SK-N-SH (cell line): Measurements from ENCODE around the gene PPP1CA. TPM values are rescaled to one million over a fixed set of nuclear protein-coding genes. Genes with fewer than 3 reads are reported as not detected.

Source experiments
- CTCF ChIA-PET: fragments of 300-600, 350-600 bp; formaldehyde crosslinking; extraction: SDS; loops from one replicate; lab custom pipeline; 2021; lab: Yijun Ruan, JAX
- POLR2A ChIA-PET: fragments of 350-600 bp; sonication (Branson Sonifier 250); formaldehyde crosslinking; extraction: SDS; loops from one replicate; lab custom pipeline; 2020; ENCODE audit warnings: antibody characterized with exemption, inconsistent platforms; lab: Yijun Ruan, JAX
- DNase-seq: peaks from one replicate; pipeline ENCODE4 v3.0.0; 2012
- H2AFZ ChIP-seq: fragments of 200-600 bp; sonication (generic); 2 replicates; pipeline ENCODE4 v1.8.1; 2016; ENCODE audit warnings: antibody characterized with exemption, mild to moderate bottlenecking, low read depth
- H3F3A ChIP-seq: fragments of 200-600 bp; sonication (generic); replicated peaks from 2 replicates; pipeline ENCODE3; 2016; ENCODE audit warnings: antibody characterized with exemption, mild to moderate bottlenecking; ENCODE audit not compliant: insufficient read depth
- H3K27ac ChIP-seq, 2 experiments: fragments of 200-500 bp in 1 of 2; fragments of 200-600 bp in 1 of 2; sonication (Bioruptor generic) in 1 of 2; sonication (generic), shearing (Covaris generic) in 1 of 2; 2 replicates each; pipeline versions ENCODE4 v1.5.1 to v1.6.1; 2014 to 2016; ENCODE audit warnings: low read depth in 2 of 2, inconsistent platforms in 1 of 2, low read length in 1 of 2, mild to moderate bottlenecking in 1 of 2, mixed read lengths in 1 of 2
- H3K27me3 ChIP-seq: fragments of 200-600 bp; sonication (generic), shearing (Covaris generic); 2 replicates; pipeline ENCODE4 v1.6.1; 2016; ENCODE audit warnings: mixed run types; ENCODE audit not compliant: insufficient read depth
- H3K36me3 ChIP-seq, 2 experiments: fragments of 200-500 bp in 1 of 2; fragments of 200-600 bp in 1 of 2; sonication (Bioruptor generic) in 1 of 2; sonication (generic) in 1 of 2; replicated peaks in 1 of 2; 2 replicates each; pipeline versions ENCODE3 to v1.5.1; 2014 to 2016; ENCODE audit warnings: low read length in 1 of 2, mild to moderate bottlenecking in 1 of 2; ENCODE audit not compliant: insufficient read depth in 2 of 2, control insufficient read depth in 1 of 2
- H3K4me1 ChIP-seq, 2 experiments: fragments of 200-500 bp in 1 of 2; fragments of 200-600 bp in 1 of 2; sonication (Bioruptor generic) in 1 of 2; sonication (generic), shearing (Covaris generic) in 1 of 2; 2 replicates each; pipeline versions ENCODE4 v1.5.1 to v1.6.1; 2014 to 2016; ENCODE audit warnings: low read depth in 1 of 2, low read length in 1 of 2, mixed run types in 1 of 2; ENCODE audit not compliant: insufficient read depth in 2 of 2, control insufficient read depth in 1 of 2
- H3K4me2 ChIP-seq: fragments of 200-600 bp; sonication (generic), shearing (Covaris generic); 2 replicates; pipeline ENCODE4 v1.6.1; 2017; ENCODE audit warnings: mixed run types
- H3K4me3 ChIP-seq, 2 experiments: fragments of 200-500 bp in 1 of 2; fragments of 200-600 bp in 1 of 2; sonication (Bioruptor generic) in 1 of 2; sonication (generic), shearing (Covaris generic) in 1 of 2; 2 replicates each; pipeline versions ENCODE4 v1.5.1 to v1.8.1; 2014 to 2016; ENCODE audit warnings: low read depth in 2 of 2, inconsistent platforms in 1 of 2, low read length in 1 of 2, mild to moderate bottlenecking in 1 of 2, mixed read lengths in 1 of 2, moderate library complexity in 1 of 2
- H3K79me2 ChIP-seq: fragments of 200-600 bp; sonication (generic); 2 replicates; pipeline ENCODE4 v1.8.1; 2017; ENCODE audit warnings: mild to moderate bottlenecking; ENCODE audit not compliant: insufficient read depth
- H3K9ac ChIP-seq: fragments of 200-600 bp; sonication (generic); 2 replicates; pipeline ENCODE4 v1.6.1; 2017; ENCODE audit warnings: mixed run types
- H3K9me2 ChIP-seq: fragments of 200-600 bp; sonication (generic); 2 replicates; pipeline ENCODE4 v1.6.1; 2017; ENCODE audit warnings: mixed run types
- H3K9me3 ChIP-seq: fragments of 200-600 bp; sonication (generic); 2 replicates; pipeline ENCODE4 v1.6.1; 2017; ENCODE audit warnings: mixed run types, mild to moderate bottlenecking, moderate library complexity
- H4K20me1 ChIP-seq: fragments of 200-600 bp; sonication (generic); 2 replicates; pipeline ENCODE4 v1.6.1; 2017; ENCODE audit warnings: mild to moderate bottlenecking, mixed run types; ENCODE audit not compliant: insufficient read depth
- CHD2 ChIP-seq: fragments of 150-350 bp; IDR thresholded peaks from 2 replicates; pipeline ENCODE4 v1.6.1; 2018; ENCODE audit warnings: low read length; ENCODE audit not compliant: partially characterized antibody
- EP300 ChIP-seq, 2 experiments: IDR thresholded peaks; 2 replicates each; pipeline versions ENCODE4 v1.4.0 to v1.6.1; 2012; ENCODE audit warnings: borderline replicate concordance in 1 of 2, low read depth in 1 of 2, low read length in 1 of 2
- EZH2phosphoT487 ChIP-seq: fragments of 200-600 bp; sonication (generic); IDR thresholded peaks from 2 replicates; pipeline ENCODE4 v1.6.1; 2017; ENCODE audit warnings: low read depth, mixed run types, mild to moderate bottlenecking, antibody characterized with exemption, moderate library complexity, borderline replicate concordance
- FOXJ3 ChIP-seq: sonication (generic); formaldehyde crosslinking; IDR thresholded peaks from 2 replicates; pipeline ENCODE4 v1.5.1; 2020; ENCODE audit warnings: mild to moderate bottlenecking, missing genetic modification reagents
- MXI1 ChIP-seq: IDR thresholded peaks from 2 replicates; pipeline ENCODE4 v1.6.1; 2012; ENCODE audit warnings: mild to moderate bottlenecking, low read depth, low read length, improper control_type of control experiment
- NFIC ChIP-seq: IDR thresholded peaks from 2 replicates; pipeline ENCODE4 v1.4.0; 2012; ENCODE audit warnings: borderline replicate concordance
- RCOR1 ChIP-seq: fragments of 150-350 bp; IDR thresholded peaks from 2 replicates; pipeline ENCODE4 v1.6.1; 2017; ENCODE audit warnings: antibody characterized with exemption, low read length
- TCF12 ChIP-seq: IDR thresholded peaks from 2 replicates; pipeline ENCODE4 v1.4.0; 2012
- TEAD4 ChIP-seq: IDR thresholded peaks from 2 replicates; pipeline ENCODE4 v1.4.0; 2012; ENCODE audit warnings: mild to moderate bottlenecking, borderline replicate concordance; ENCODE audit not compliant: insufficient read depth
- WGBS: methylation state at CpG from one replicate; pipeline ENCODE4 v1.1.6; 2017; ENCODE audit warnings: low lambda C conversion rate; 5-methylcytosine and 5-hydroxymethylcytosine counted together
- polyA plus RNA-seq, 3 experiments: library from polyadenylated mRNA; depleted of rRNA; stranded (reverse); fragments of >200 nt; gene quantifications; 2 replicates each; pipeline ENCODE4 v1.2.3, GENCODE V29; 2012
- TF ChIP-seq, protein P1 (sequence below): IDR thresholded peaks from 2 replicates; pipeline ENCODE4 v1.4.0; 2012; ENCODE audit warnings: low read depth
- TF ChIP-seq, protein P2 (sequence below): fragments of 200-600 bp; sonication (generic); IDR thresholded peaks from 2 replicates; pipeline ENCODE4 v1.6.1; 2017; ENCODE audit warnings: antibody characterized with exemption, mild to moderate bottlenecking, moderate library complexity
- TF ChIP-seq, protein P3 (sequence below): IDR thresholded peaks from 2 replicates; pipeline ENCODE4; 2012
- TF ChIP-seq, protein P4 (sequence below): fragments of 150-350 bp; IDR thresholded peaks from 2 replicates; pipeline ENCODE4 v1.6.1; 2017; ENCODE audit warnings: antibody characterized with exemption, low read length, low read depth, borderline replicate concordance

PPP1CA gene
- polyA plus RNA-seq, 1 of the 3 experiments (the other 2 are of a cell fraction), result 261 TPM

DNA sequence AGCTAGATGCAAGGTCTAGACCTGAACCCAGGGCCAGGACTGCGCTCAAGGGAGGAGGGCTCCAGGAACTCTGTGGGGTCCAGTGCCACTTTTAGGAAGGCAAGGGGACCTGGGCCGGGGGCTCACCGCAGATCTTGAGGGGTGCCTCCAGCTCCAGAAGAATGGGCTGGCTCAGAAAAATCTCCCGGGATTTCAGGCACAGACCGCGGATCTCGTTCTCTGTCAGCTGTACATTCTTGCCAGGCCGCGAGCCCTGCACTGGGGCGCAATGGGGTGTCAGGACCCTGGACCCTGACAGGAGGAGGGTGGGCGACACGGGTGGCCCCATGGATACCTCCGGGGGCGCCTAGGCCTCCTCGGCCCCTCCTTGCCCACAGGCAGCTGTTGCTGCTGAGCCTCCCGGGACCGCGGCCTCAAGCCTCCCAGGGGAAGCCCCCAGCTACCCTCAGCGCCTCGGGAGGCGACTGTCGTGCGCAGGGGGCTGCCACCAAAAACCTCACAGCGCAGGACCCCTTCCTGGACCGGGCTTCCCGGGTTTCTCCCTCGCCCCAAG lies 640 bp downstream of the PPP1CA start:
- Histone ChIP-seq H3K9ac (peak overlapping the region; percentile 95), H3K36me3 (peaks cover 8 to 22% of the 10 kb centered on the region in 2 experiments)
- TF ChIP-seq, protein P1, sequence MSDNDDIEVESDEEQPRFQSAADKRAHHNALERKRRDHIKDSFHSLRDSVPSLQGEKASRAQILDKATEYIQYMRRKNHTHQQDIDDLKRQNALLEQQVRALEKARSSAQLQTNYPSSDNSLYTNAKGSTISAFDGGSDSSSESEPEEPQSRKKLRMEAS, result no peak
- TF ChIP-seq, protein P2, sequence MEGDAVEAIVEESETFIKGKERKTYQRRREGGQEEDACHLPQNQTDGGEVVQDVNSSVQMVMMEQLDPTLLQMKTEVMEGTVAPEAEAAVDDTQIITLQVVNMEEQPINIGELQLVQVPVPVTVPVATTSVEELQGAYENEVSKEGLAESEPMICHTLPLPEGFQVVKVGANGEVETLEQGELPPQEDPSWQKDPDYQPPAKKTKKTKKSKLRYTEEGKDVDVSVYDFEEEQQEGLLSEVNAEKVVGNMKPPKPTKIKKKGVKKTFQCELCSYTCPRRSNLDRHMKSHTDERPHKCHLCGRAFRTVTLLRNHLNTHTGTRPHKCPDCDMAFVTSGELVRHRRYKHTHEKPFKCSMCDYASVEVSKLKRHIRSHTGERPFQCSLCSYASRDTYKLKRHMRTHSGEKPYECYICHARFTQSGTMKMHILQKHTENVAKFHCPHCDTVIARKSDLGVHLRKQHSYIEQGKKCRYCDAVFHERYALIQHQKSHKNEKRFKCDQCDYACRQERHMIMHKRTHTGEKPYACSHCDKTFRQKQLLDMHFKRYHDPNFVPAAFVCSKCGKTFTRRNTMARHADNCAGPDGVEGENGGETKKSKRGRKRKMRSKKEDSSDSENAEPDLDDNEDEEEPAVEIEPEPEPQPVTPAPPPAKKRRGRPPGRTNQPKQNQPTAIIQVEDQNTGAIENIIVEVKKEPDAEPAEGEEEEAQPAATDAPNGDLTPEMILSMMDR, result 0 out of 2 replicates have a peak, but pooled peaks have one; percentile 19
- no peak for TF ChIP-seq TEAD4
- TF ChIP-seq, all 33 proteins: peak for 1
- Histone ChIP-seq H3K4me2 (peak overlapping the region; percentile 98), H2AFZ (0 out of 2 replicates have a peak overlapping the region, but pooled peaks have one; percentile 11), H3F3A (peaks cover 5% of the 10 kb centered on the region), H3K79me2 (peaks cover 25% of the 10 kb centered on the region), H3K9me3 (no peaks in the 10 kb centered on the region), H3K4me3 (peak overlapping the region; percentile 85 to 89), H3K9me2 (no peaks in the 10 kb centered on the region), H4K20me1 (peaks cover 14% of the 10 kb centered on the region), H3K4me1 (peaks cover 9 to 17% of the 10 kb centered on the region in 2 experiments; a peak in 2 of 4 replicates), H3K27me3 (no peaks in the 10 kb centered on the region), H3K27ac (peak overlapping the region; percentile 81 to 91)
- CTCF ChIA-PET, result interaction anchor here (0.6 to 4.9 kb wide), 24 partner anchors 9 to 171 kb away, joined by 3 to 32 read pairs (median 5); partner anchors contain the start of genes PITPNM1, RAD9A, RPS6KB2 and TMEM134
- DNase-seq, result no peak
- POLR2A ChIA-PET, result interaction anchor here (0.7 to 2.2 kb wide), 10 partner anchors 9 to 183 kb away, joined by 3 to 32 read pairs (median 4); partner anchors contain the start of genes GSTP1, POLD4, RAD9A and RPS6KB2
- WGBS, result 15% methylated on average over 7 of the region's 27 CpGs

DNA sequence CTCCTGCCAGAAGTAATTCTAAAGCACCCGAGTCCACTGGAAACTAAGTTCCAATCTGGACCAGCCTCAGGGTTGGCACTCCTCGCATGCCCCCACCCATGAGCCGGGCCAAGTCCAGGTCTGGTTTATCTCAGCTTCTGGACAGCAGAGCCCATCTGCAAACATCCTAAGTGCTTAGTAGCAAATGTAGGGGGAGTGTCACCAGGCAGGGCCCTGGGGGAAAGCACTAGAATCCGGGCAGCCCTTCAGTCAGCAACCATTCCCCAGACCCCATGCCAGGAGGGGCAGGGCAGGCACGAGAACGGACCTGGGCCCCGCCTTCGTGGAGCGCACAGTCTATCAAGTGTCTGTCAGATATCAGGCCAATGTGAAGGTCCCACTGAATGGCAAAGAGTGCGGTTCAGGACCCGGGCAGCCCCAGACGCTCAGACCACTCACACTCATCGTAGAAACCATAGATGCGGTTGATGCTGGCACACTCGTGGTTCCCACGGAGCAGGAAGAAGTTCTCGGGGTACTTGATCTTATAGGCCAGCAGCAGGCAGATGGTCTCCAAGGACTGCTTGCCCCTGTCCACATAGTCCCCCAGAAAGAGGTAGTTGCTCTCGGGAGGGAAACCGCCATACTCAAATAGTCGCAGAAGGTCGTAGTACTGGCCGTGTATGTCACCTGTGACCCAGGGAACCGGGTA lies 1.3 kb downstream of the PPP1CA start:
- Histone ChIP-seq H4K20me1 (peaks cover 14% of the 10 kb centered on the region), H3K79me2 (peaks cover 25% of the 10 kb centered on the region), H3K9me3 (no peaks in the 10 kb centered on the region), H3K9me2 (no peaks in the 10 kb centered on the region), H3K4me1 (peaks cover 9 to 17% of the 10 kb centered on the region in 2 experiments; a peak in 2 of 4 replicates), H3F3A (peaks cover 5% of the 10 kb centered on the region), H3K36me3 (peaks cover 8 to 22% of the 10 kb centered on the region in 2 experiments), H3K4me2 (peak overlapping the region; percentile 98), H3K4me3 (peak overlapping the region; percentile 85 to 89), H3K27me3 (no peaks in the 10 kb centered on the region), H3K9ac (peak overlapping the region; percentile 95), H2AFZ (no peak overlapping the region), H3K27ac (peak overlapping the region; percentile 81 to 91; a peak in 3 of 4 replicates)
- 0 out of 2 replicates have a peak, but pooled peaks have one; percentile 10 for TF ChIP-seq FOXJ3 (CRISPR knock-in tag)
- peak in 1 of 2 experiments; percentile 73; a peak in 2 of 4 replicates for TF ChIP-seq EP300 (IDR thresholded peaks at IDR 0.05; ENCODE audit: borderline replicate concordance in 1 of 2, low read depth in 1 of 2, low read length in 1 of 2)
- no peak for TF ChIP-seq EZH2phosphoT487
- TF ChIP-seq, protein P3, sequence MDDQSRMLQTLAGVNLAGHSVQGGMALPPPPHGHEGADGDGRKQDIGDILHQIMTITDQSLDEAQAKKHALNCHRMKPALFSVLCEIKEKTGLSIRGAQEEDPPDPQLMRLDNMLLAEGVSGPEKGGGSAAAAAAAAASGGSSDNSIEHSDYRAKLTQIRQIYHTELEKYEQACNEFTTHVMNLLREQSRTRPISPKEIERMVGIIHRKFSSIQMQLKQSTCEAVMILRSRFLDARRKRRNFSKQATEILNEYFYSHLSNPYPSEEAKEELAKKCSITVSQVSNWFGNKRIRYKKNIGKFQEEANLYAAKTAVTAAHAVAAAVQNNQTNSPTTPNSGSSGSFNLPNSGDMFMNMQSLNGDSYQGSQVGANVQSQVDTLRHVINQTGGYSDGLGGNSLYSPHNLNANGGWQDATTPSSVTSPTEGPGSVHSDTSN, result peak; percentile 42; the same call in 1 of the 2 replicates
- peak; percentile 70 for TF ChIP-seq RCOR1
- TF ChIP-seq NFIC, result no peak
- TF ChIP-seq CHD2, result peak; percentile 75
- TF ChIP-seq TCF12, result peak; percentile 77
- peak; percentile 67 for TF ChIP-seq MXI1
- TF ChIP-seq, protein P4, sequence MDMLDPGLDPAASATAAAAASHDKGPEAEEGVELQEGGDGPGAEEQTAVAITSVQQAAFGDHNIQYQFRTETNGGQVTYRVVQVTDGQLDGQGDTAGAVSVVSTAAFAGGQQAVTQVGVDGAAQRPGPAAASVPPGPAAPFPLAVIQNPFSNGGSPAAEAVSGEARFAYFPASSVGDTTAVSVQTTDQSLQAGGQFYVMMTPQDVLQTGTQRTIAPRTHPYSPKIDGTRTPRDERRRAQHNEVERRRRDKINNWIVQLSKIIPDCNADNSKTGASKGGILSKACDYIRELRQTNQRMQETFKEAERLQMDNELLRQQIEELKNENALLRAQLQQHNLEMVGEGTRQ, result no peak; the same call in 1 of the 2 replicates
- DNase-seq, result peak; percentile 86
- CTCF ChIA-PET, result interaction anchor here (0.7 to 4.9 kb wide), 10 partner anchors 9 to 68 kb away, joined by 3 to 32 read pairs (median 14); partner anchors contain the start of genes RAD9A, RPS6KB2 and TMEM134
- POLR2A ChIA-PET, result interaction anchor here (1.0 to 2.2 kb wide), 5 partner anchors 9 to 68 kb away, joined by 3 to 32 read pairs (median 4); partner anchors contain the start of genes RAD9A and TMEM134
- WGBS, result 29% methylated on average over 12 of the region's 23 CpGs
